Stimulated activated CD8-positive, alpha-beta memory T cell treated with anti-CD3 and anti-CD28 coated beads, Interleukin-12 subunit alpha, Interleukin-12 subunit beta, amount 100 ng/mL, for 24 hours (primary cell): ENCODE measurements around the gene KCNJ15.

Source experiments
- DNase-seq: peaks from one replicate; pipeline ENCODE4 v3.0.0-alpha.2; 2020; ENCODE audit errors: extremely low read depth

The KCNJ15 gene

DNA sequence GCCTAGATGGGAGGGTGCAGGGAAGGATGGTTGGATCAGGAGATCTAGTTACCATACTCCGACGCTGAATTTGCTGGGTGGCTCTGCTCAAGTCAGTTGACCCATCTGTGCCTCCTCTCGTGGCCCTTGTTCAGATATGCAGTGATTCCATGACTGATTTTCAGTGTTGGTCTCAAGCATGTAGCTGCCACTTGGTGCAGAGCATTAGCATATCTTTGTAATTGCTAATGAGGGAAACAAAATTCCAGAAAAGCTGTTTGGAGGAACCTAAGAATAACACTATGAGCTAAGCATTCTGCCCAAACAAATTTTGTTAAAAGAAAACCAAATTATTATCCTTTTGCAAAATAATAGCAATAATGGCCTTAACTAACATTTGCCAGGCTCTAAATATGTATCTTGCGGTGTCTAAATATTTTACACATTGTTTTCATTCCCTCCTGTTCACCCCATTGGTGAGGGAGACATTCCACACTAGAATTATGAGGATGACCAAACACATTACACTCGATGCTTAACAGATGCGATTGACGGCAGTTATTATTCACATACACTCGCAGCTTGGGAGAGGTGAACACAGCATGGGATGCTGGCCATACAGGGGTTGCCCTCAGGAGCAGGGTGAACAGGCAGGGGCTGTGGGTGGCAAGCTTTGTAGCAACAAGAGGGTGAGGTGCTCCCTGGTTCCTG lies 69.1 kb downstream of the KCNJ15 start:
- DNase-seq, result no peak

DNA sequence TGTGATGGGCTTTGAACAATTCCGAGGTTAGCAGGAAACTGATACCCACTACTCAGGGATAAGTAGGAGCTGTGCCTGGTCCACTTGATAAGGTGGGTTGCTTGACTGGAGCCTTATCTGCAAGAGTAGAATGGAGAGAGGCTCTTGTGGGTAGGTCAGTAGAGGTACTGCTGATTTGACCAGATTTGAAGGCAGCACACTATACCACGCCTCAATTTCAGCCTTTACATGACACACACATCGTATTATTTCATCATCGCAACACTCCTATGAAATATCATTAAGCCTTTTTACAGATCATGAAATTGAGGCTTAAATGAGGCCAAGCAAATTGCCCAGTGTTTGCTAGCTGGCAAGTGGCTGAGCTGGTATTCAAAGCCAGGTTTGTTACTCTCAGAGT lies 69.6 kb downstream of the KCNJ15 start:
- DNase-seq, result no peak

DNA sequence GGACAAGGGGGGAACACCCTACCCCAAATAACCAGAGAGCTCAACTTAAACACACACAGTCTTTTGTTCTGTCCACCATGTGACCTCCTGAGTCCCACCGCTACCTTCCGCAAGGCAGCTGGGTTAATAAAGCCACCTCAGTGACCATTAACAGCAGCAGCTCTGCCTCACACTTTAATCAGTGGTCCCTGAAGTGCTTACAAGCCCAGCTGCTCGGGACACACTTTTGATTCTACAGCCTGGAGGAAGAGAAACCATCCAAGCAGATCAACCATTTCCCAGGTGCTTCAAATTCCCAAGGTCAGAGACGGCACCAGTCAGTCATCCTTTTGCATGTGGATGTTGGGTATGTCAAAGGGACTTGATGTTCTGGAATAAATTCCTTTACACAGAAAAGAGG lies 70.1 kb downstream of the KCNJ15 start:
- no peak for DNase-seq

DNA sequence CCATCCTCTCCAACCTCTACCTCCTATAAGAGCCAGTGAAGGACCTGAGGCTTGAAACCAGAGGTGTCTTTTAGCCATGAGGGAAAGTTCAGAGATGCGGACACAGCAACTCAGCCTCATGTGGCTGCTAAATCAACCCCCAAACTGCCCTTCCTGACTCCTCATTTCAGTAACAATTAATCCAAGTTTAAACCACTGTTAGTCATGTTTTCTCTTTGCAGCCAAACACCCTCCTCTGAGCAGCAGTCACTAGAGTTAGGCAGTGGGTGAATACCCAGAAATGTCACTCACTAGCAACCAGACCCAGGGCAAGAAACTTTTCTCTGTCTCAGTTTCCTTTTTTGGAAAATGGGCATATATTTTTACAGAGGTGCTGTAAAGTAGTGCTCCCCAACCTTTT lies 71.2 kb downstream of the KCNJ15 start:
- no peak for DNase-seq

DNA sequence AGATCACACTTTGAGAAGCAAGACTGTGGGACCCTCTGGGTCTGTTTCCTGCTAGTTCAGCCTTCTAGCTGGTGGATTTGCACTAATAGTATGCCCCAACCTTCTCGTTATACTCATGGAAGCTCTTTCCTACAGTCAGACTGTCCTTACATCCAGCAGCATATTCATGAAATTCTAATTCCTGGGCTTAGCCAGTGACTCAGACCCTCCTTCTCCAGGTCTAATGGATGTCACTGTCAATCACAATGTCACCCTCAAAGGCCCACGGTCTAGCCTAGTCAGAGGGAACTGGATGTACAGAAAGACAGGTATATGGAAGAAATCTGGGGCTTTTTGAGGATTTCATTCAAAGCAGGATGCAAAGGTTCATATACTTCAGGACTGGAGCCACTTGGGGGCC lies 72.4 kb downstream of the KCNJ15 start:
- DNase-seq, result no peak

DNA sequence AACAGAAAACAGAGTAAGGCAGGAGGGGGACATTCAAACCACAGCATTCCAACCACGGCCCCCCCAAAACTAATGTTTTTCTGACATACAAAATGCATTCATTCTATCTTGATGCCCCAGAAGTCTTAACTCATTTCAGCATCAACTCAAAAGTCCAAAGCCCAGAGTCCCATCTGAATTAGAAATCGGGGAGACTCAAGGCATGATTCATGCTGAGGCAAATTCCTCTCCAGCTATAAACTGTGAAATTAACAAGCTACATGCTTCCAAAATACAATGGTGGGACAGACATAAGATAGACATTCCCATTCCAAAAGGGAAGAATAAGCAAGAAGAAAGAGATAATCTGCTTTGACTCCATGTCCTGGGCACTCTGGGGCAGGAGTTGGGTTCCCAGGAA lies 73.9 kb downstream of the KCNJ15 start:
- DNase-seq, result no peak

DNA sequence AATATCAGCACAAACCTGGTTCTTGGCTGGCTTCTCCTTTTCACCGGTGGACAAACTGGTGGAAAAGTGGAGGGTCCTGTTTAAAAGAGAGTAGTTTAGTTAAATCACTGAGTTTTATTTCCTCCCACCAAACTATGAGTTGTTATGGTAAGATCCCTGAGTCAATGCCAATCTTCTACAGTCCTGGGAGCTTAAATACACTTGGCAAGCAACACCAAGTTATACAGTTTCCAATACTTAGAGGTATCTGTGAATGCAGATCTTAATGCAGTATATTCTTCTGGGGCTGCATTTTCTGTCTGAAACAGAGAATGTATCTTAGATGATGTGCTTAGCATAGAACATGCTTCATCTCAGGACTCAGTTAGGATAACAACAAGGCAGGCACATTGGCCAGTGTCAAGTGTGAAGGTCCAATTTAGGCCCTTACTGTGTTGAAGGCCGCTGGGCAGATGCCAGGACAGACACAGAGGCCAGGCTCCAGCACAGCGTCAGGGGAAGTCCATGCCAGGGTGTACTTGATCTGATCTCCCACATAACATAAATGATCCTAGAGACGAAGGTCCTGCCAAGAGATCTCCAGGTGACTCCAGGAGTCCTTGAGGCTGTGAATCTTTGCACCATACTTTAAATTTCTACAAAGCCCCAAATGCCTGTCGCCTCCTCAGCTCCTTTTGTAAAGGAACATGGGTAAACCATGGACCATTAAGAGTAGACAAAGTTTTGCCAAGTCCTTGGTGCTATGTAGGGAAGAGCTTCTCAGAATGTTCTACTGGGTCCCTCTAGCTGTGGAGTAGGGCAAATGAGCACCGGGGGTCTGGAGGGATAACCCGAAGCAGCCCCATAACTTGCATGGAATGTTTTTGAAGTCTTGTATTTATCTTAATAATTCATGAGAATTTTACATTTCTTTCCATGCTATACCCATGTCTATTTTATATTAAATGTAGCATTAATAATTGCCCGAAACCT lies 76.8 kb downstream of the KCNJ15 start:
- no peak for DNase-seq

DNA sequence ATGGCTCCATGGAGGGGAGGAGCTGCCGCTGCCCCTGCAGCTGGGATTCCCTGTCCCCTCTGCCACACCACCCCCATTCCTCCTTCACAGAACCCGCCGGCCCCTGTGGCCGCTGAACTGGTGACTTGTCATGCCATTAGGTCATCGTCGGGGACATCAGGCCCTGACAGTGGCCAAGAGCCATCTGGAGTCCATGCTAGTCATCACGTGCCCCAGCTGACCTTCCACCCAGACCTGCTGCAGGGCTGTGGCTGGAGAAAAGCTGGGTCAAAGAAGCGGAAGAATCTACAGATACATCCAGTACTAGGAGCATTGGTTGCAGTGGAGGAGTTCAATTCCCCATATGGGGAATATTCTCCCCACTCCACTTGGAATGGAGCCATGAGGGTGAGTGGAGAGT lies 78.1 kb downstream of the KCNJ15 start:
- DNase-seq, result no peak

DNA sequence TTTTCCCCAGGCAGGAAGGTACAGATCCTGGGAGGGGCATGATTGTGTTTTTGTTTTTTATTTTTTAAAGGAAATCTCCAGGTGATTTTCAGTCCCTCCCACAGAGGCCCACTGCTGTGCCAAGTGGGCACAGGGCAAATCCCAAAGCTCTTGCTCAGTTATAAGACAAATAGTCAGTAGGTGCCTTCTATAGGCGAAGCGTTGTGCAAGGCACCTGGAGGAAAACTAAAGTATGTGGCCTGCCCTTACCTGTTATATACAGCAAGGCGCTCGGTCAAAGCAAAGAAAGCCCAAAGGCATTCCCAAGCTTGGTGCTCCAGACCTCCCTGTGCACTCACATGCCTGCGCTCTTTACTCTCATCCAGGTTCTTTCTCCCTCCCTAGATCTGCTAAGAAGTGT lies 81.0 kb downstream of the KCNJ15 start:
- no peak for DNase-seq

DNA sequence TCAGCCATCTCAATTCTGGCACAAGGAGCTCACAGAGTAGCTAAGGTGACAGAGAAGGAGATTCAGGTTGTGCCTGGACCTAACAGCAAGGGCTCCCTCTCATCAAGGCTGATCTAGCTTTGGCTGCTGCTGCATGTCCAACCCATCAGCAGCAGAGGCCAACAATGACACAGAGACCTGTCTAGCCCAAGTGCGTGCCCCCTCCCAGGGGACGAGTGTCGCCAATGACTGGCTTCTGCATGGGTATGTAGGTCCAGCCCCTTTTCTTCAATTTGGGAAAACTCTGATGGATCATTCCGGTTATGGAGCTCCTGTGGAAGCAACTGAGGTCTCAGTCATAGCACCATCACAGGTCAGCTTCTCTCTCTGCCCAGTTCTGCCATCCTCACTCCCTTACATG lies 83.3 kb downstream of the KCNJ15 start:
- DNase-seq, result no peak

DNA sequence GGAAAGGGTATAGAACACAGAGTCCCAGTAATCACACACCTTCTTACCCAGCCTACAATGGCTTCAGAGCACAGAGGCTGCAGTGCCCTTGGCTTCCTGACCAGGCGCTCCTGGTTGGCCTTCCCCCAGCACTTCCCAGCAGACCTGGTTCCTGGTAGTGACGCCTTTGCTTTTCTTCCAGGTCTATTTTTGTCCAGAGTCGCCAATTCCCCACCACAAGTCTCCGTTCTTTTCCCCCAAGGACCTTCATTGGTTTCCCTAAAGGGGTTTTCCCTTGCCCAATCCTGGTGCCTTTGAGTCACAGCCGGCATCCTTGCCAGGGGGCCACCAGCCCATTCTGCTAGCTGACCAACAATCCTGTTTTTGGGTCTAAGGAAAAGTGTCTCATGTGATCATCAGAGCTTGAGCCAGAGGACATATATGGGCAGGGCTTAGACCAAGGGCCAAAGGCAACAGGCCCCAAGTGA lies 84.8 kb downstream of the KCNJ15 start:
- DNase-seq, result no peak

DNA sequence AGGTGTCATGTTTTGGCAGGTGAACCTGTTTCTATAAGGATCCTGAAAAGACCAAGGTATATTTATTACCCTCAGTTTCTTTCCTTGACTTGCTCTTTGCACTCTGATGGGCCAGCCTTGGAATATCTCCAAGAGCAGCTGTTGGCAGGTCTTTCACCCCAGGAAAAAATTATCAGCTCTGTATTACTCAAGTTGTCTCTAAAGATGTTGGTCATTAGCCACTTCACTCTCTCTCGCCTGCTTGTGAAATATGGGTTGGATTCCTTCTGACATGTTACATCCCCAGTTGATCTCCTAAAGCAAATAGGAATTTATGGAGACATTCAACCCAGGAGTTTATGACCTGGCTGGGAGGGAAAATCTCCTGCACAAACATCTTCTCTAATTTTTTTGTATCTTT lies 85.9 kb downstream of the KCNJ15 start:
- DNase-seq, result no peak

DNA sequence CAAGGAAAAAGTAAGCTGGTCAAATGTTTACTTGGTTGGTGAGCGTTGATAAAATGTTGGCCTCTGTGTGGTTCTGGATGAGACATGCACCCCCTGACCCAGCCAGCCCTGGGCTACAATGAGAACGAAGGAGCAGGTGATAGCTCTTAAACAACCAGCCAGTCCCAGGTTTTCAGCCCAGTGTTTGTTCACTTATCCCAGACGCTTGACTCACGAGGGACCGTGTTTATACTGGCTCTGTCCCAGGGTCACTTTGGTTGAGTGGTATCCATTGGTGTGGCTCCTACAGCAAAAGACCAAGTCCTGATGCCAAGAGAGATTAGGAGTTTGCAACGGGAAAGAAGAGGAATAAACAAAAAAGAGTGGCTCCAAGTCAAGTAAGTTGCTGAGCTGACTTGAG lies 86.9 kb downstream of the KCNJ15 start:
- DNase-seq, result no peak

DNA sequence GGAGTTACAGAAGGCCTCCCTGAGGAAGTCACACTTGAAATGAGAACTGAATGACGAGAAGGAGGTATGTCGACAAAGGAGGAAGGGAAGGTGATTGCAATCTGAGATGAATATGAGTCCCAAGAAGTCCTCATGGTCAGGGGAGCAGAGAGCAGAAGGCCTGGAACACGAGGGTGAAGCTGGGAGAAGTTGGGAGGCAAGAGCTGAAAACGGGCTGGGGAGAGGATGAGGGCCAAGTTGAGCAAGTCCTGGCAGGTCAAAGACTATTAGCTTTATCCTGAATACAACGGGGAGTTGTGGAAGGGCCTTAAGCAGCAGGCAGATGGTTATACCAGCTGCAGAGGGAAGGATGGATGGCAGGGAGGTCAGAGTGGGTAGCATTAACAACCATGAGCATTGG lies 89.5 kb downstream of the KCNJ15 start:
- no peak for DNase-seq

DNA sequence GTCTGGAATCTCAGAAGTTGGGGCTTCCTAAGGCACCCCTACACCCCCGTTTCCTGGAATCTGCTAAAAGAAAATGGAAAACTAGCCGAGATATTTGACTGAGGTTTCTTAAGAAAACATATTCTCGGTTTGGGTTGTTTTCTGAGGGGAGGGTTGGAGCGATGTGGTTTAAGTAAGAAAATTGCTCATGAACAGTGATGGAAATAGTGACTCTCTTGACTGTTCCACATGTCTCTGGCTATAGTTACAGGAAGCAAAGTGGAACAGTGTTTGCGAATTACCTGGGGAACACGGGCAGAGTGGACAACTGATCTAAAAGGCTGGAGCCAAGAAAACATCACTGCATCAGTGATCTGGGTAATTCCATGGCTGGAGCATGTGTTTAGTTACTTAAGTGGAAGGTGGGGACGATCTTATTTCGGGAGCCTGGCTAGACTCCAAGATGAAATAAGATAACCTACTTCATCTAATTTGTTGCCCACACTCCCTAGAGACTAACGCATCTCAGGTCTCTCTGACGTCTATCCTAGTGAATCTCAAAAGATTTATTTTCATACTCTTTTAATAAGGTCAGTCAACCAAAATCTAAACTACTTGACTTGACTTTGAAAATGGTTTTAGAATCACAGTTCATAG lies 92.4 kb downstream of the KCNJ15 start:
- DNase-seq, result no peak

DNA sequence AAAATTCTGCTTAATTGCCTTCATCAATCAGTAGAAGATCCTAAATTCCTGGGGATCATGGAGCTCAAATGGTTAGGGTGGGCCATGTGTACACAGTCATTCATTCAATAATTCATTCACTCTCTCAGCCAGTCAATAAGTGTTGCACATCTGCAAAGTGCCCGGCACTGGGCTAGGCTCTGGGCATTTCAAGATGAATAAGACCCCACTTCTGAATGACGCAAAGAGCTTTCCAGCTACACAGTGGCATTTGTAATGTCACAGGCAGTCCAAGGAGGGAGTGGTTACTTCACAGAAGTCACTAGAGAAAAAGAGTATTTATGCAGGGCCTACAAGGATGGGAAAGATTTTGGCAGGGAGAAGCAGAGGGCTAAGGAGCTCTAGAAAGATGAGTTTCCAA lies 93.2 kb downstream of the KCNJ15 start:
- DNase-seq, result no peak

DNA sequence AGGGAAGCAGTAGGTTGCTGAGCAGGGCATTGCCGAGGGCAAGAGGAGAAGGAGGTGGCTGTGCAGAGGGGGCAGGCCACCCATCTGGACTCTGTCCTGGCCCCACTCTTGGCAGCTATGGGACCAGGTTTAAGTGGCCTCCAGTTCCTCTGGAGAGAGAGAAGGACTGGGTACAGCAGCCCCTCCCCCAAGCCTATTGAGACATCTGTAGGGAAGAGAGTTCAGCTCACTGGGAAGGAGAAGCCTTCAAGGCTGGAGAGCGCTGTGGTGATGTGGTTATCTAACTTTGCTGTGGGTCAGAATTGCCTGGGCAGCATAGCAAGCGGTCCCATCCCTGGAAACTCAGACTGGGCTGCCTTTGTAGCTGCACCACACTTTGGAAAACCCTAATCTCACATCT lies 93.9 kb downstream of the KCNJ15 start:
- no peak for DNase-seq

DNA sequence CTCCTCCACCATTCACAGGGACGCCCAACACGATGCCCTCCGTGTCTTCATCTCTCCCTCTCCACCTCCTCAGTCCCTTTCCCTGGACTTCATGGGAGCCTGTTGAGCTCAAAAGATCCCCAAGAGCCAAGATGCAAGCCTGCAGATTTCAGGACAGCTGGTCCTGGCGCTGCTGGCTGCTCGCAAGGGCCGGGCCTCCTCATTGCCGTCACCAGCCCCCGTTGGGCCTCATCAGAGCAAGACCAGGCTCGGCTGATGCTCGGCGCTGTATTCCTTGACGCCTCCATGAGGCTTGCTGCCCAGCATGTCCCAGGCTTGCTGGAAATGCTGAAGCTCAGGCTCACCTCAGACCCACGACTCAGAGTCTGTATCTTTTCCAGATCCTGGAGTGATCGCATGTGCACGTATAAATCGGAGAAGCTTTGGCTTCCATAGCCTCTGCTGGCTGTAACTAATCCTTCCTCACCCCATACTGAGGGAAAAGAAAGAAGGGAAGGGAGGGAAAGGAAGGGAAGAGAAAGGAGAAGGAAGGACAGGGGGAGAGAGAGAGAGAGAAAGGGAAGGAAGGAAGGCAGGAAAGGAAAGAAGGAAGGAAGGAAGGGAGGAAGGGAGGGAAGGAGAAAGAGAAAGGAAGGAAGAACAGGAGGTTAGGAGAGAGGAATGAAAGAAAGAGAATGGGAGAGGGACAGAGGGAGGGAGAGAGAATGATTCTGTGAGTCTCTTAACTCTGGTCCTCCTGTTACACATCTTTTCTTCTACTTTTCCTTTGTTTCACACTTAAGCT lies 94.6 kb downstream of the KCNJ15 start:
- no peak for DNase-seq

DNA sequence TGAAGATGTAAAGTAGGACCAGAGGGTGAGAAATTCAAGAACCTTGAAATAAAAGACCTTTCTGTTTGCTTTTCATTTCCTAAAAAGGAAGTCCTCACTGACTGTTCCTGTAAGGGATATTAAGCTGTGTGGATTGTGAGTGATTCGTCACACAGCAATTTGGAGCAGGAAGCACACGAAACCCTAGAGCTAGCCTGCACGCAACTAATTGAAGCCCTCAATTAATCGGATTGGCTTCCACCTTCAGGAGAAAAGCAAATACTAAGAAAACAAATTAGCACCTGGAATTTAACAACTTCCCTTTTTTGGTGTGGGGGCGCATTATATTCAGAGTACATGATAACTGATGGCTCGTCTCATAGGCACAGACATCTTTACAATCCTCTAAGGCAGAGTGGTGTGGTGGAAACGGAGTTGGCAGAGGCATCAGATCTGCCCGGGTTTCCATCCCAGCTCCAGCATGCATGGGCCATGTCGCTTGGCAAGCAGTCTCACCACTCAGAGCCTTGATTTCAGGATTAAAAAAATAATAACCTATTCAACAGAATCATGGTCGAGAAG lies 95.2 kb downstream of the KCNJ15 start:
- DNase-seq, result no peak

DNA sequence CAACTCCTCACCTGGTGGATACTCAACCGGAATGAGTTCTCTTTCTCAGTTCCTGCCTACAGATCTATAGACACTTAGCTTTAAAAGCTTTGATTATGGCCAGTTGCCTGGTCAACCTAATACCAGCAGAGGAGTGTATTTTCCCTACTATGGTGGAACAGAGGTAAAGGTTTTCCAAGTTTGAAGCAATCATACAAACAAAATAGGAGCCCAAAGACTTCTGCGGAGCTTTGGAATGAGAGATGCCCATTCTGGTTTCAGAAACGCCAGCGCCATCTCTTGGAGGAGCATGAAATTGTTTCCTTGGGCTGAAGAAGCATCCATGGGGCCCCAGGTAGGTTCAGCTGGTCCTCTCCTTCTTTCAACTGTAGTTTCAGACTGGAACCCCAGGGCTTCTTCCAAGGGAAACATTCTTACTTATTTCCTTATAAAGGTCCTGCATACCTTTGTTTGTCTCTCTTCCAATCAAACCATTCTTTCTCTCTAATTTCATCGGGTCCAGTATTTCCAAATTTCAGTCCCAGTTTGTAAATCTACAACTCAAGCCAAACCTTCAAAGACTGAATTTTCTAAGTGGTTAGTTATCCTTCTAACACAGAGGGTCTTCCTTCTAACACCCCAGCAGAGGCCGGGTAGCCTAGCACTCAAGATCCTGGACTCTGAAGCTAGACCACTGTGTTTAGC lies 95.9 kb downstream of the KCNJ15 start:
- no peak for DNase-seq

DNA sequence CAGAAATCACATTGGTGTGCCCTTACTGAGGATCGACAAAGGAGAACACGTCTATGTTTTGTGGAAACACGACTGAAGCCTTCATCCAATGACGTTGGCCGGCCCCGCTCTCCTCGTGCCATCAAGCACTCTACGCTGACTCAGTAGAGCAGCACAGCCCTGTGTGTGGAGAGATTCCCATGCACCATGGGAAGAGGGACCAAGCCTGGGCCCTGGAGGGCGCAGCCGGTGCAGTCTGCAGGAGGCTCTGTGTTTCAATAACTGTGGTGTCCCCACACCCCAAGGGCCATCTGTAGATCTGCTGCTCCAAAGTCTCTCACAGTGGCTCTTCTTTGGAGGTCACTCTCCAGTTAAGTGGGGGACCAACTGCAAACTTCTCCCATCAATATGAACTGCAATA lies 97.4 kb downstream of the KCNJ15 start:
- DNase-seq, result no peak
